ENCODE results near the gene DPP4. TPM values are rescaled to one million over a fixed set of nuclear protein-coding genes. Genes with fewer than 3 reads are reported as not detected.

DPP4 gene
- total RNA-seq, 1 experiment from 2014 or later = 23.3 TPM

DNA sequence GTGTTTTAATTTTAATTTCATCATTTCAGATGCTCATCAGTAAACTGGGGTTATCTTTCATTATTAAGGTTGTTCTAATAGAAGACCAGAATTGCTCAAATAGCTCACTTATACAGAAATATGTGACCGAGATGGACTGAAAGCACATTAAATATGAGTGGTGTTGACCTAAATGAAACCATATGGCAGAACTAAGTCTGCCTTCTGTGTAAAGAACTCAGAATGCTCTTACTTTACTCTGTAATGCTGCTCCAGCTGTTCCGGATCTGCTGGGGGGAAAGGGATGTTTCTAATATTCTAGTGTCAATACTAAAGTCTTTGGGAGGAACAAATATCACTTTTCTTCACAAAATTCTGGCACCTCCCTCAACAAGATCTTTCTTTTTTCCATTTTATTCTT lies 131.0 kb downstream of the DPP4 start:
- Histone ChIP-seq H3K79me2 (ENCODE audit: low read length) (no peaks in the 10 kb centered on the region), H3K4me2 (ENCODE audit: low read length) (no peak overlapping the region), H3K9me3 (ENCODE audit: low read length) (no peaks in the 10 kb centered on the region), H3K9ac (ENCODE audit: low read length) (no peak overlapping the region), H4K20me1 (ENCODE audit: low read length) (no peaks in the 10 kb centered on the region), H3K27me3 (ENCODE audit: low read length) (no peaks in the 10 kb centered on the region), H3K9me2 (replicated peaks; ENCODE audit: low read length) (no peaks in the 10 kb centered on the region), H3K27ac (ENCODE audit: low read length) (no peak overlapping the region), H3K4me3 (ENCODE audit: low read length) (no peak overlapping the region), H3K4me1 (ENCODE audit: insufficient read depth, low read length) (no peaks in the 10 kb centered on the region), H3K36me3 (ENCODE audit: low read depth, low read length) (no peaks in the 10 kb centered on the region), H3F3A (ENCODE audit: low read length, unreplicated experiment) (no peaks in the 10 kb centered on the region), H2AFZ (ENCODE audit: low read length) (no peak overlapping the region)
- BruUV-seq (replicated peaks) = no TSS peak
- intact Hi-C loops (cut with micrococcal nuclease) = loop anchor here (10.0 kb wide), 1 partner anchor 528 kb away; the partner anchor contains the start of gene TBR1
- ATAC-seq (no peak), DNase-seq (no peak)
- TF ChIP-seq EZH2 (IDR thresholded peaks at IDR 0.05; ENCODE audit: low read length, unreplicated experiment) = no peak
- TF ChIP-seq, protein P1, sequence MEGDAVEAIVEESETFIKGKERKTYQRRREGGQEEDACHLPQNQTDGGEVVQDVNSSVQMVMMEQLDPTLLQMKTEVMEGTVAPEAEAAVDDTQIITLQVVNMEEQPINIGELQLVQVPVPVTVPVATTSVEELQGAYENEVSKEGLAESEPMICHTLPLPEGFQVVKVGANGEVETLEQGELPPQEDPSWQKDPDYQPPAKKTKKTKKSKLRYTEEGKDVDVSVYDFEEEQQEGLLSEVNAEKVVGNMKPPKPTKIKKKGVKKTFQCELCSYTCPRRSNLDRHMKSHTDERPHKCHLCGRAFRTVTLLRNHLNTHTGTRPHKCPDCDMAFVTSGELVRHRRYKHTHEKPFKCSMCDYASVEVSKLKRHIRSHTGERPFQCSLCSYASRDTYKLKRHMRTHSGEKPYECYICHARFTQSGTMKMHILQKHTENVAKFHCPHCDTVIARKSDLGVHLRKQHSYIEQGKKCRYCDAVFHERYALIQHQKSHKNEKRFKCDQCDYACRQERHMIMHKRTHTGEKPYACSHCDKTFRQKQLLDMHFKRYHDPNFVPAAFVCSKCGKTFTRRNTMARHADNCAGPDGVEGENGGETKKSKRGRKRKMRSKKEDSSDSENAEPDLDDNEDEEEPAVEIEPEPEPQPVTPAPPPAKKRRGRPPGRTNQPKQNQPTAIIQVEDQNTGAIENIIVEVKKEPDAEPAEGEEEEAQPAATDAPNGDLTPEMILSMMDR (conservative IDR thresholded peaks at IDR 0.05; ENCODE audit: low read depth, low read length) = no peak
- no peak for TF ChIP-seq EZH2phosphoT487 (IDR thresholded peaks at IDR 0.05; ENCODE audit: borderline replicate concordance, low read length)
- ChIA-PET POLR2A (ENCODE audit: unreplicated experiment) (interaction anchor here (0.6 kb wide), 1 partner anchor 176 kb away, joined by 3 read pairs; no protein-coding TSS in a partner anchor), CTCF (interaction anchor here (0.5 kb wide), 1 partner anchor 357 kb away, joined by 4 read pairs; no protein-coding TSS in a partner anchor)

Other genes starting within 250 kb of the DPP4 start
- not detected in 2 replicates for gene GCG, start 78.0 kb upstream of the DPP4 start, total RNA-seq (2014; rRNA removed)
- gene FAP, start 169.2 kb upstream of the DPP4 start, total RNA-seq (2014; rRNA removed) = not detected in 2 replicates
- gene IFIH1, start 244.5 kb upstream of the DPP4 start, total RNA-seq (2014; rRNA removed) = 7.8 and 9.3 TPM in 2 replicates

Data from PC-3 (cell line).